COLO668 (cell line): ENCODE results near the gene SPRED2.

ENCODE experiments used
- DNase-seq: peaks from one replicate; lab custom pipeline; 2025; ENCODE audit not compliant: unreplicated experiment; lab: John Stamatoyannopoulos, UW

Gene SPRED2

GRCh38 chr2:65388596-65389390 is 43.6 kb downstream of the SPRED2 start:
- DNase-seq, result no peak

- DNase-seq, result no peak
These were observed 44.3 kb downstream of the SPRED2 start for GRCh38 chr2:65388051-65388531.

- no peak for DNase-seq
These were observed 45.4 kb downstream of the SPRED2 start for GRCh38 chr2:65386989-65387388.

- DNase-seq, result no peak
These were observed 46.1 kb downstream of the SPRED2 start for GRCh38 chr2:65386344-65386743.

GRCh38 chr2:65383541-65384488 is 48.6 kb downstream of the SPRED2 start:
- DNase-seq, result peak; percentile 17

- peak; percentile 85 for DNase-seq
These were observed 49.5 kb downstream of the SPRED2 start for GRCh38 chr2:65382776-65383357.

GRCh38 chr2:65382323-65382722 is 50.1 kb downstream of the SPRED2 start:
- DNase-seq, result no peak

GRCh38 chr2:65381607-65382051 is 50.8 kb downstream of the SPRED2 start:
- DNase-seq, result no peak

- no peak for DNase-seq
These were observed 52.1 kb downstream of the SPRED2 start for GRCh38 chr2:65380255-65380654.

- DNase-seq, result no peak
These were observed 52.7 kb downstream of the SPRED2 start for GRCh38 chr2:65379721-65380171.

GRCh38 chr2:65379223-65379622 is 53.2 kb downstream of the SPRED2 start:
- DNase-seq, result no peak

GRCh38 chr2:65378290-65378689 is 54.1 kb downstream of the SPRED2 start:
- DNase-seq, result no peak

- DNase-seq, result peak; percentile 20
These were observed 54.7 kb downstream of the SPRED2 start for GRCh38 chr2:65377556-65378192.

GRCh38 chr2:65375723-65376122 is 56.7 kb downstream of the SPRED2 start:
- no peak for DNase-seq

GRCh38 chr2:65374999-65375398 is 57.4 kb downstream of the SPRED2 start:
- DNase-seq, result no peak

- no peak for DNase-seq
These were observed 57.8 kb downstream of the SPRED2 start for GRCh38 chr2:65374575-65374974.

GRCh38 chr2:65373365-65373918 is 59.0 kb downstream of the SPRED2 start:
- DNase-seq, result no peak

- no peak for DNase-seq
These were observed 59.8 kb downstream of the SPRED2 start for GRCh38 chr2:65372619-65373018.

- no peak for DNase-seq
These were observed 61.3 kb downstream of the SPRED2 start for GRCh38 chr2:65371074-65371434.

- peak; percentile 31 for DNase-seq
These were observed 61.9 kb downstream of the SPRED2 start for GRCh38 chr2:65370387-65371073.
